Peyer's patch (tissue), 4 donors: Measurements from ENCODE around the gene RPS6KA5.

Source experiments
- CTCF ChIP-seq, 6 experiments: fragments of 450-650 bp in 4 of 6; fragments of 200-600 bp in 2 of 6; sonication (generic) in 1 of 6; IDR thresholded peaks; one replicate each; pipeline ENCODE4 v1.5.1; 2017 to 2019; ENCODE audit warnings: antibody characterized with exemption in 6 of 6, mild to moderate bottlenecking in 3 of 6, moderate library complexity in 1 of 6
- POLR2A ChIP-seq, 2 donors: fragments of 450-650 bp; IDR thresholded peaks; one replicate each; pipeline ENCODE4 v1.5.1; 2017; ENCODE audit warnings: antibody characterized with exemption in 2 of 2, mild to moderate bottlenecking in 2 of 2, moderate library complexity in 2 of 2

- no peak for TF ChIP-seq POLR2A (IDR thresholded peaks at IDR 0.05)
- TF ChIP-seq CTCF (IDR thresholded peaks at IDR 0.05): no peak
Observed at GRCh38 chr14:90996967-90997366, 63.5 kb downstream of the RPS6KA5 start.
